Measurements from ENCODE around the gene ZDHHC14.

Gene ZDHHC14

DNA sequence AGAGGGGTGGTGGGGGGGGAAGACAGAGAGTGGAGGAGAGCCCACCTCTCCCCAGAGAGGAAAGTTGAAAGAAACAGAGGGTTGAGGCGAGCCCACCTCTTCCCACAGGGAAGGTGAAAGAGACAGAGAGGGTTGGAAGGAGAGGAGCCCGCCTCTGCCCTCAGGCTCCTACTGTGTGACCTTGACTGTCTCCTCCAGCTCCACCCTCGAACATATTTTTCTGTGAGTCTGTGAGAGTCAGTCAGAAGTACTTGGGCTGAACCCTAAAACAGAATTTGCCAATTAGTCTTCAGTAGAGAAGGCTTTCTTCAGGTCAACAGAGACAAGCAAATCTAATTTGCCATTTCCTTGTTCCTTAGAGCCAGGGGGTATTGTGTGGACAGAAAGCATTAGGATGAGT lies 288.3 kb downstream of the ZDHHC14 start:
- no peak for DNase-seq (ENCODE audit: low read depth)

DNA sequence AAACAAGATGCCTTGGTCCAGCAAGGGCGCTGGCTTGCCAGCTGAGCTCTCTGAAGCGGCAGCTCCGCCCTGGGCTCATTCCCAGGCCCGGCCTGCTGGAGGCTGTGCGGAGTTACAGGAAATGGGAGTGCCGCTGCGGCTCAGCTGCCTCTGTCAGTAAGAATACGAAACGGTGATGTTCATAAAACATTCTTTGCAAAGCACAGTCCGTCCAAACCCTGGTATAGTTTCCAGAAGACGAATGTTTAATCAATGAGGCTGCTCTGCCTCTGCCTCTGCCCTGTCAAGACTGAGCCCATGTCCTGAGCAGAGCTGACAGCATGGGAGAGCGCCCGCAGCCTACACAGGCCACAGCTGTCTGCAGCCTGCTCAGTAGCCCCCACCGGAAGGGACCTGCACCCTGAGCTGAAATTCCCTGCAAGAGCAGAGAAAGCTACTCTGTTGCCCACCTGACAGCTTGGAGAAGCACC lies 288.8 kb downstream of the ZDHHC14 start:
- no peak for DNase-seq (ENCODE audit: low read depth)

- DNase-seq (ENCODE audit: low read depth), result no peak
These were observed 289.6 kb downstream of the ZDHHC14 start for GRCh38 chr6:157670466-157671186.

DNA sequence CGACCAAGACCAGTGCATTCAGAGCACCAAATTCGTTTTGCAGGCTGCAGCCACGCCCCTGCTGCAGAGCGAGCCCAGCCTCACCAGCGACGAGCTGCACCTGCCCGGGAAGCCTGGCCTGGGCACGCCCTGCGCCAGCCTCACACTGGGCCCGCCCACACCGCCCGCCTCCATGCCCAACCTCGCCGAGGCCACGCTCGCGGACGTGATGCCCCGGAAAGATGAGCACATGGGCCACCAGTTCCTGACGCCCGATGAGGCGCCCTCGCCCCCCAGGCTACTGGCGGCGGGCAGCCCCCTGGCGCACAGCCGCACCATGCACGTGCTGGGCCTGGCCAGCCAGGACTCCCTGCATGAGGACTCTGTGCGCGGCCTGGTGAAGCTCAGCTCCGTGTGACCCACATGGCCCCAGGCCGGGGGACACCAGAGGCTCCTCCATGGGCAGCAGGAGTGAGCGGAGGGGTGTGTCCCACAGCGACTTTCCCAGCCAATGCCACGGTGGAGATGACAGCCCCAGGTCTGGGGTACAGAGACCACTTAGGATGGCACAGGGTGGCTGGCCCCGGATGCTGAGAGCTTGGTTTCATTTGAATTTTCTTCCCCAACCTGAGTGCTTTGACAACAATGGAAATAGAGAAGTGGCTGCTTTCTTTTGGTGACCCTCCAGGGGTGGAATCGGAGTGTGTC lies 291.9 kb downstream of the ZDHHC14 start:
- DNase-seq (ENCODE audit: low read depth), result no peak

- no peak for DNase-seq (ENCODE audit: low read depth)
These were observed 292.6 kb downstream of the ZDHHC14 start for GRCh38 chr6:157673596-157673995.

- DNase-seq (ENCODE audit: low read depth), result no peak
These were observed 293.1 kb downstream of the ZDHHC14 start for GRCh38 chr6:157674061-157674460.

DNA sequence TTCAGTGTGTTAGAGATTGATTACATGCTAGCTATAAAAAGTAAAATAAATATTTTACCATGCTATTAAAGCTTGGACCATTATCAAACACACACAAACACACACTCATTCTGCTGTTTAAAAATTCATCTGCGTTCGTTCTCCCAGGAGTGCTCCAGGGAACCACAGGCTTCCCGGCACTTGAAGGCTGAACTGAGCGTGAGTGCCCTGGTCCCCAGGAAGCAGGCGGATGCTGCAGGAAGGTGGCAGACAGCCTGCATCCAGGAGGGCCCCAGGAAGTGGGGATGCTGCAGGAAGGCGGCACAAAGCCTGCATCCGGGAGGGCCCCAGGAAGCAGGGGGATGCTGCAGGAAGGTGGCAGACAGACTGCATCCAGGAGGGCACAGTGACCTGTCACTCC lies 294.8 kb downstream of the ZDHHC14 start:
- DNase-seq (ENCODE audit: low read depth), result no peak

GRCh38 chr6:157676241-157676640 lies 295.3 kb downstream of the ZDHHC14 start:
- DNase-seq (ENCODE audit: low read depth), result no peak

DNA sequence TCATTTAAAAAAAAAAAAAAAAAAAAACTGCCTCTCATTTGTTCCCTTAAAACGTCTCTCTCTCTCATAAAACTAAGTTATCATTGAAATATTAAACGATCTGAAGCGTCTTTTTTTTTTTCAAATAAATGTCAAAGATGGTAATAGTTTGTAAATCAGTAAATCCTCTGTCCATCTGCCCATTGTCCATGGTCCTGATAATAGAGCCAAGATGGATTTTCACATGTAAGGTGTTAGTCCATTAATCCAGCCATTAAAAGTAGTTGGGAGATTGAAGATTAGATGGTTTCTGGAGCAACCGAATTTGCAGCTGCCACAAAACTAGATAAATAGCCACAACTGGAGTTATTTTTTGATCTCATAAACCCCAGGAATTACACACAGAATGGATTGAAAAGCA lies 296.2 kb downstream of the ZDHHC14 start:
- no peak for DNase-seq (ENCODE audit: low read depth)

- no peak for DNase-seq (ENCODE audit: low read depth)
These were observed 298.9 kb downstream of the ZDHHC14 start for GRCh38 chr6:157679605-157680580.

DNA sequence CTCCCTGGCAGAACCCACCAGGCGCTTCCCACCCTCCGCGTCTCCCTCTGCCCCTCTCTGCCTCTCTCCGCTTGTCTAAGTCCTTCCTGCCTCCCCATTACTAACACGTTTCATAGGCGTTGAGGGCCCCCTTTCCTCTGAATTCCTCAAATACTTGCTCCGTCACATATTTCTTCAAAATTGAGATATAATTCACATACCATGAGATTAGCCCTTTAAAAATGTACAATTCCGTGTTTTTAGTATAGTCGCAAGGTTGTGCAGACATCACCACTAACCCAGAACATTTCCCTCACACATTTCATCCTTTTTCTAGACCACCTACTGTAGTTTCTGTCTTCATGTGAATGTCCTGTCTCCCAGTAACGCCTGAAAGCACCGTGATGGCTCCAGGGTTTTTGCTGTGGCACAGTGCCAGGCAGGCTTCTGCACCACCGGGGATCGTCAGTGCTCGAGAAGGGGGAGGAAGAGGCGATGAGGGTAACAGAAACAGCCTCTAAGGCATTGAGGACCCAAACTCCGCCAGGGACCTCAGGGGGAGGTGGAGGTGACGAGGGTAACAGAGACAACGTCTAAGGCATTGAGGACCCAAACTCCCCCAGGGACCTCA lies 300.2 kb downstream of the ZDHHC14 start:
- no peak for DNase-seq (ENCODE audit: low read depth)

DNA sequence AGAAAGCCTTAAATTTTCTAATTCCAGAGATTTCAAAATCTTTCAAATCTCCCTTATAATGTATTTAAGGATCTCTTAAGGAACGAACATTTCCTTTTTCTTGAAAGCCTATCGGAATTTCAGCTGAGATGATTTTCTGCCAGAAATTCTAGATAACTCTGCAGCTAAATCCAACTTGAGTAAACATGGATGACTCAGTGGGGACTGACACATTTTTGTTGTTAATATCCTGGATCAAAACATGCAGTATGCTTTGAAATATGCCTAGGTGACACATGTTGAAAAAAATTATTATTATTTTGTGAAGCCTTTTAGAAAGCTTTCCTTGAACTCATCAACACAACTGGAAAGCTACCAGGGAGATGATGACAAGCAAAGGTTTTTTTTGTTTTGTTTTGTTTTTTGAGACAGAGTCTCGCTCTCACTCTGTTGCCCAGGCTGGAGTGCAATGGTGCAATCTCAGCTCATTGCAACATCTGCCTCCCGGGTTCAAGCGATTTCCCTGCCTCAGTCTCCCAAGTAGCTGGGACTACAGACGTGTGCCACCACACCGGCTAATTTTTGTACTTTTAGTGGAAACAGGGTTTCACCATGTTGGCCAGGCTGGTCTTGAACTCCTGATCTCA lies 302.0 kb downstream of the ZDHHC14 start:
- no peak for DNase-seq (ENCODE audit: low read depth)

GRCh38 chr6:157683707-157684106 lies 302.7 kb downstream of the ZDHHC14 start:
- no peak for DNase-seq (ENCODE audit: low read depth)

DNA sequence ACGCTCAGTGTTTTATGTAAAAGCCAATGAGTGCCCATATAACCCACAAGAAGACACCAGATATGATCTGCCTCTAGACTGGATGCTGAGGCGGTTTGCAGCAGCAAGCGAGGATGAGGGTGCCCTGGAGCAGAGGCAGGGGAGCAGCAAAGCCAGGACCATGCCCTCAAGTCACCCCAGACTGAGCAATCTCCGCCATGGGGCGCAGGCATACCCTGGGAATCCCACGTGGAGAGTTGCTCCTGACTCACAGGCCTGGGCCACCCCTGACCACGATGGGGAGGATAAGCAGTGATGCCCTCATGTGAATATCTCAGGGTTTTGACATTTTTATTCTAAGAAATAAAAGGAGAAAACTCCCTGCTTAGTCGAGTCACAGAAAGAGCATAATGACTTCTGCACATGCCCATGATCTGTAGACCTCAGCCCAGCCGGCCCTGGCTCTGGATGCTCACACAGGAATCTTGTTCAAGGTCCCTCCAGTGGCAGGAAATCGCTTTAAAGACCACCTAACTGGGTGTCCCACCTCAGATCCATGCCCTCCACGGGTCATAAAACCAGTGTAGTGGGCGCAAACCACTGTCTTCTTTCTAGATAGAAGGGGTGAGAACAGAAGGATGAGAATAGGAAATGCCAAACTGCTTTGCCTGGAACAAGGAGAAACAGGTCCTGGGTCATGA lies 303.8 kb downstream of the ZDHHC14 start:
- DNase-seq (ENCODE audit: low read depth), result no peak

DNA sequence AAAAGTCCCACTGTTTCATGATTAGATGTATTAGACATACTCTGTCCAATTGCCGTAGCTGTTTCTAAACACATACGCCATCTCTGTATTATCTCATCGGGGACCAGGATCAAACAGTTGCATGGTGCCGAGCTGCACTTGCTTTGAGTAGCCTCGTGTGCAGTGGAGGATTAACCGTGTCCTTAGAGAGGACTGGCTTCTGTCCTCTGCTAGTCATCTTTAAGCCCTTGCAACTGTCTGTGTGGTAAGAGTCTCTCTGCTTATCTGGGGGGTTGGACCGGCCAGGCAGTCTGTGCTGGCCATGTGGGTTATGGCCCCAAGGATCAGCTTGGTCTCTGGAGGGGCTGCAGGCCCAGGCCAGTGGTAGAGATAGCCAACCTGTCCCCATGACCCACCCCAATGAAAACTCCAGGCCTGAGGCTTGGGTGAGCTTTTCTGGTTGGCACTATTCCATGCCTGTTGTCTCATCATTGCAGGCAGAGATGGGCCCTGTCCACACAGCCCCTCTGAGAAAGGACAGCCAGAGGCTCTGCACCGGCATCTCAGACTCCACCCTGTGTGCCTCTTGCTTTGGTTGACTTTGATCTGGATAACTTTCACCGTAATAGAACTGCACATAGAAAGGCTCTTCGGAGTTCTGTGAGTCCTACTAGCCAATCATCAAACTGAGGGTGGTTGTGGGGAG lies 304.7 kb downstream of the ZDHHC14 start:
- no peak for DNase-seq (ENCODE audit: low read depth)

DNA sequence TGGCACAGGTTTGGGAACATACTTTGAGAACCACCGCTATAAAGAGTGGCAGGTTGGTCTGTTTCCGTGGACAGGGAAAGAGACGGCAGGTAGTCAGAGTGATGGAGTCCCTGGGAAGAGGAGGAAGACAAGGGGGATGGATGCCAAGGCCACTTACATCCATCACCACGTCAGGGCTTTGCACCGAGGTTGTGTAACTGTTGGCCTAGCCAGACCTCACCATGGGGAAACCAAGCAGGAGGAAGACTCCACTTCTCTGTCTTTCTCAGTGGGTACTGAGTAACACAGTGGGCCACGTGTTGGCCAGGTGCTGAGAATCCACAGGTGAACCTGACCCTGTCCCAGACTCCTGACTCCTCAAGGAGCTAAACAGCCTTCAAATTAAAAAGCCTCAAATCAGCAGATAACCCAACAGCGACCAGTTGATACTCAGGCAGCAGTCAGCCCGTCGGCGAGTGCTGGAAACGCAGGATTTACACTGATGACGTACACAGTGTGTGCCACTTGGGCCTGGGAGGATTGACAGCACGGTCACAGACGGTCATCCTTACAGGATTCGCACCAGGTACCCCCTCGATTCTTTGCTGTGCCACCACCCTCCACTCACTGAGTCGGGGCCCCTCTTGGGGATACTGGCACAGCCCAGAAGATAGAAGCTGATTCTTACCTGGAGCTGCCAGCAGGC lies 307.4 kb downstream of the ZDHHC14 start:
- no peak for DNase-seq (ENCODE audit: low read depth)

GRCh38 chr6:157688960-157689599 lies 308.1 kb downstream of the ZDHHC14 start:
- no peak for DNase-seq (ENCODE audit: low read depth)

- DNase-seq (ENCODE audit: low read depth), result no peak
These were observed 308.9 kb downstream of the ZDHHC14 start for GRCh38 chr6:157689875-157690274.

All from activated T-helper 9 cell treated with anti-CD3 and anti-CD28 coated beads, Interleukin-2, amount 50 U/mL, for 16 hours (primary cell).